ENCODE data around the gene P2RX4.

- no peak for TF ChIP-seq CTCF (IDR thresholded peaks at IDR 0.05; ENCODE audit: insufficient read depth, low read length, poor library complexity, severe bottlenecking)
- TF ChIP-seq EZH2phosphoT487 (conservative IDR thresholded peaks at IDR 0.05; ENCODE audit: low read length) = no peak
Observed at GRCh38 chr12:121212875-121213274, 2.9 kb downstream of the P2RX4 start.
